Measurements from ENCODE around the gene FOXN3. TPM values are rescaled to one million over a fixed set of nuclear protein-coding genes. Genes with fewer than 3 reads are reported as not detected.

Gene FOXN3
- total RNA-seq, 2 donors from 2014 or later: 42.3 to 61.6 TPM

DNA sequence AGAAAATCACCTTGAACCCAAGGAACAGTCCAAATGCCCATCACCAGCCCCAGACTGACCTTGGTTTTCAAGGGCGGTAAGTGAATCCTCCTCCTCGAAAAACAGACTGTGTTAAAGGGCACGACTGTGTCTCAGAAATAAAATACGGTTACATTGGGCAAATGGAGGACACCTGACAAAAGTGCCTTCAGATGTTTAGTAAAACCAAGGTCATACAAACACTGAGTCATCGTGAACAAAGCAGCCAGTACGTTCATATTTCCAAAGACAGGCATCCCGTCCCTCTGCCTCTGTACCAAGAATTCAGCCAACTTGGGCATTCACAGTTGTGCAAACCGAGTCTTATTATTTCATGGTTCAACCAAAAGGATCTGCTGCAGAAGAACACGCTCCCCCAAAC lies 25.9 kb downstream of the FOXN3 start:
- Histone ChIP-seq H3K9me3 (no peaks in the 10 kb centered on the region), H3K36me3 (replicated peaks in 1 of 2; ENCODE audit: insufficient read depth in 1 of 2, low read depth in 2 of 2) (no peaks in the 10 kb centered on the region), H3K27ac (peak overlapping the region in 1 of 4 donors; percentile 5), H3K4me3 (no peak overlapping the region), H3K27me3 (no peaks in the 10 kb centered on the region), H3K4me1 (peaks cover 19% of the 10 kb centered on the region)
- 45 to 64% methylated on average over 9 of the region's 9 CpGs for WGBS, 2 donors
- TF ChIP-seq, protein P1, sequence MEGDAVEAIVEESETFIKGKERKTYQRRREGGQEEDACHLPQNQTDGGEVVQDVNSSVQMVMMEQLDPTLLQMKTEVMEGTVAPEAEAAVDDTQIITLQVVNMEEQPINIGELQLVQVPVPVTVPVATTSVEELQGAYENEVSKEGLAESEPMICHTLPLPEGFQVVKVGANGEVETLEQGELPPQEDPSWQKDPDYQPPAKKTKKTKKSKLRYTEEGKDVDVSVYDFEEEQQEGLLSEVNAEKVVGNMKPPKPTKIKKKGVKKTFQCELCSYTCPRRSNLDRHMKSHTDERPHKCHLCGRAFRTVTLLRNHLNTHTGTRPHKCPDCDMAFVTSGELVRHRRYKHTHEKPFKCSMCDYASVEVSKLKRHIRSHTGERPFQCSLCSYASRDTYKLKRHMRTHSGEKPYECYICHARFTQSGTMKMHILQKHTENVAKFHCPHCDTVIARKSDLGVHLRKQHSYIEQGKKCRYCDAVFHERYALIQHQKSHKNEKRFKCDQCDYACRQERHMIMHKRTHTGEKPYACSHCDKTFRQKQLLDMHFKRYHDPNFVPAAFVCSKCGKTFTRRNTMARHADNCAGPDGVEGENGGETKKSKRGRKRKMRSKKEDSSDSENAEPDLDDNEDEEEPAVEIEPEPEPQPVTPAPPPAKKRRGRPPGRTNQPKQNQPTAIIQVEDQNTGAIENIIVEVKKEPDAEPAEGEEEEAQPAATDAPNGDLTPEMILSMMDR (IDR thresholded peaks at IDR 0.05): no peak
- no peak for TF ChIP-seq POLR2A (IDR thresholded peaks at IDR 0.05)
- DNase-seq: no peak
- peak; percentile 67 for ATAC-seq
- intact Hi-C loops (cut with DNase I): no loop called here

DNA sequence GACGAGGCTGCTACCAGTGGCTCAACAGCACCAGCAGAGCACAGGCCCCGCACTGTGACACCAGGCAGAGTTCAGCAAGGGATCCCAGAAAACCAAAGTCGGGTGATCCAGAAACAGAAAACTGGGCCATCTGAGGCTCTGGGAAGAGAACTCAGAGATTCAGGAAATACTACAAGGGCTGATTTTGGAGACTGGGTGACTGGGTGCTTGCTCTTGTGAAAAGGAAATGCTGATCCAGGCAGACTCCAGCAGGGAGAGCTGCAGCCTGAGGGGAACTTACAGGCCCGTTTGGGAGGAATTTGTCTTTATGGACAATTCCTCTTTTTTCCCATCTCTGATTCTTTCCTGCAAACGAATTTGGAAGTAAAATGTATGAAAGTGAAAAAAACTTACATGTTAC lies 28.2 kb downstream of the FOXN3 start:
- DNase-seq: no peak
- ATAC-seq: no peak
- H3K9me3 ChIP-seq: no peaks in the 10 kb centered on the region
- no peak overlapping the region for H3K4me3 ChIP-seq
- H3K27ac ChIP-seq: no peak overlapping the region
- H3K36me3 ChIP-seq (replicated peaks in 1 of 2; ENCODE audit: insufficient read depth in 1 of 2, low read depth in 2 of 2): no peaks in the 10 kb centered on the region
- TF ChIP-seq POLR2A (IDR thresholded peaks at IDR 0.05): no peak
- TF ChIP-seq, protein P1 (IDR thresholded peaks at IDR 0.05): no peak
- peaks cover 30% of the 10 kb centered on the region for H3K4me1 ChIP-seq
- intact Hi-C loops (cut with DNase I): no loop called here
- H3K27me3 ChIP-seq: no peaks in the 10 kb centered on the region
- WGBS, 2 donors: 65 to 69% methylated on average over 5 of the region's 5 CpGs

DNA sequence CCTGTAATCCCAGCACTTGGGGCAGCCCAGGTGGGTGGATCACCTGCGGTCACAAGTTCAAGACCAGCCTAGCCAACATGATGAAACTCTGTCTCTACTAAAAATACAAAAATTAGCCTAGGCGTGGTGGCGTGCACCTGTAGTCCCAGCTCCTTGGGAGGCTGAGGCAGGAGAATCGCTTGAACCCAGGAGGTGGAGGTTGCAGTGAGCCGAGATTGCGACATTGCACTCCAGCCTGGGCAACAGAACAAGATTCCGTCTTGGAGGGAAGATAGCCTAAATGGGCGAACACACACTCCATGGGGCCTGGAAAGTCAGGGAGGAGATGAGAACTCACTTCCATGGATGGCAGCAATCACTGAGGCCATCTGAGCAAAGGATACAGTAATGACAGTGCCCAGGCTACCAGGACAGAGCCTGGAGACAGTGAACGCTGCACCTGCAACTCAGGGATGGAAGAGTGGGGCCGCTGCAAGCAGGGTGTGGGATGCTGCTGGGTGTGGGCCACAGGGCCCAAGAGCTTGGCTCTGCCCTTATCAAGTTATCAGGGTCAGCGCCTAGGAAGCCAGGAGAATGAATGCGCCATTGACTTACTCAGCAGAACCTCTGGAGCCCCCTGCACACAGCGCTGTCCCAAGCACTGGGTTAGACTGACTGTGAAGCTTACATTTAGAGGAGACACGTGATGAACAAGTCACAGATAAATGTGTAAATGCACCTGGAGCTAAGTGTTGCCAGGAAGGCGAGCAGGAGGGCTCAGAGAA lies 28.9 kb downstream of the FOXN3 start:
- WGBS, 2 donors: 86 to 94% methylated on average over 9 to 15 of the region's 15 CpGs
- ATAC-seq (no peak), DNase-seq (no peak)
- Histone ChIP-seq H3K9me3 (no peaks in the 10 kb centered on the region), H3K27me3 (no peaks in the 10 kb centered on the region), H3K4me3 (no peak overlapping the region), H3K36me3 (replicated peaks in 1 of 2; ENCODE audit: insufficient read depth in 1 of 2, low read depth in 2 of 2) (no peaks in the 10 kb centered on the region), H3K4me1 (peaks cover 30% of the 10 kb centered on the region), H3K27ac (no peak overlapping the region)
- no peak for TF ChIP-seq POLR2A (IDR thresholded peaks at IDR 0.05)
- TF ChIP-seq, protein P1 (IDR thresholded peaks at IDR 0.05): no peak
- intact Hi-C loops (cut with DNase I): no loop called here

DNA sequence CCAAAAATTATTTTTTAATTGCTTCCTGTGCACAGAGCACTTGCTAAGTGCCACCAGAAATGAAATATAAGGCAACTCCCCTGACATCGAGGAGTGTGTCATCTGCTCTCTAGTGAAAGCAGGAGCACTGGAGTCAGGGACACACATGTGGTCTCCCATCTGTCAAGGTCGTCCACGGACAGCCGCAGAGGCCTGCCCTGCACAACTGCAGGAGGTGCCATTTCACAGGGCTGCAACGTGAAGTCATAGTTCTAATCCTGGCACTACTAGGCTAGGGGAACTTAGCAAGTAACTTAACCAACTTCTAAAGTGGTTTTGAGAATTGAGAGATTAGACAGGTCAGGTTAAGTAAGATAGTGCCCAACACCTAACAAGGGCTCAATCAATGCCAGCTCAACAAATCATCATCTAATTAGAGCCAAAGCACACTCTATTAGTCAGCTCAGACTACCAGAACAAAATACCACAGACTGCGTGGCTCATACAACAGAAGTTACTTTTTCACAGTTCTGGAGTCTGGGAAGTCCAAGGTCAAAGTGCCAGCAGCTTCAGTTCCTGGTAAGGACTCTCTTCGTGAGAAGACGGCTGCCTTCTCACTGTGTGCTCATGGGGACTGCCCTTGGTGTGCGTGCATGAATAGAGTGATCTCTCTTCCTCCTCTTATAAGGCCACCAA lies 30.7 kb downstream of the FOXN3 start:
- peak in 1 of 4 donors; percentile 52 for DNase-seq
- H3K27me3 ChIP-seq: no peaks in the 10 kb centered on the region
- intact Hi-C loops (cut with DNase I): no loop called here
- H3K36me3 ChIP-seq (replicated peaks in 1 of 2; ENCODE audit: insufficient read depth in 1 of 2, low read depth in 2 of 2): no peaks in the 10 kb centered on the region
- H3K4me1 ChIP-seq: peaks cover 27% of the 10 kb centered on the region
- ATAC-seq: peak; percentile 55
- H3K27ac ChIP-seq: no peak overlapping the region
- TF ChIP-seq POLR2A (IDR thresholded peaks at IDR 0.05): no peak
- TF ChIP-seq, protein P1 (IDR thresholded peaks at IDR 0.05): no peak
- no peak overlapping the region for H3K4me3 ChIP-seq
- H3K9me3 ChIP-seq: no peaks in the 10 kb centered on the region
- WGBS, 2 donors: 45 to 53% methylated on average over 5 to 9 of the region's 9 CpGs
